BLaER1 treated with 17β-estradiol and CSF1 and Interleukin-3, amounts not matched to agents 10 nM and 100 nM (cell line): ENCODE measurements around the gene ANKMY1.
A peak's percentile ranks its signal among the peaks of the same experiment; 100 is the strongest.

ENCODE experiments used
- H3K27ac ChIP-seq, 11 experiments: shearing (Covaris generic); formaldehyde crosslinking; 2 replicates each; pipeline ENCODE4 v1.8.1; 2022
- H3K27me3 ChIP-seq, 11 experiments: shearing (Covaris generic); formaldehyde crosslinking; 2 replicates each; pipeline ENCODE4 v1.8.1; 2022
- H3K36me3 ChIP-seq, 11 experiments: shearing (Covaris generic); formaldehyde crosslinking; 2 replicates each; pipeline ENCODE4 v1.8.1; 2022
- H3K4me1 ChIP-seq, 10 experiments: shearing (Covaris generic); formaldehyde crosslinking; 2 replicates each; pipeline ENCODE4 v1.8.1; 2022
- H3K4me2 ChIP-seq, 11 experiments: shearing (Covaris generic); formaldehyde crosslinking; 2 replicates each; pipeline ENCODE4 v1.8.1; 2022
- H3K4me3 ChIP-seq, 10 experiments: shearing (Covaris generic); formaldehyde crosslinking; 2 replicates each; pipeline ENCODE4 v1.8.1; 2022
- H3K9ac ChIP-seq, 11 experiments: shearing (Covaris generic); formaldehyde crosslinking; 2 replicates each; pipeline ENCODE4 v1.8.1; 2022
- H3K9me3 ChIP-seq, 11 experiments: shearing (Covaris generic); formaldehyde crosslinking; replicated peaks in 1 of 11; 2 replicates each; pipeline ENCODE4 v1.8.1; 2022
- H4K20me1 ChIP-seq, 11 experiments: shearing (Covaris generic); formaldehyde crosslinking; 2 replicates each; pipeline ENCODE4 v1.8.1; 2022
- Cebpa-rat ChIP-seq, 11 experiments: shearing (Covaris generic); IDR thresholded peaks; 2 replicates each; pipeline ENCODE4 v1.8.1; 2022

ANKMY1 gene

GRCh38 chr2:240473211-240473610 lies 84.6 kb downstream of the ANKMY1 start:
- Histone ChIP-seq H3K4me3 (no peak overlapping the region), H3K4me2 (peak overlapping the region in 2 of 11 experiments; percentile 20 to 35; a peak in 1 of 22 replicates), H3K9me3 (peaks cover 45 to 62% (median 58%) of the 10 kb centered on the region in 11 experiments), H3K27me3 (no peaks in the 10 kb centered on the region), H3K4me1 (peaks cover 42 to 61% (median 49%) of the 10 kb centered on the region in 10 experiments), H3K9ac (no peak overlapping the region), H3K36me3 (peaks cover under 1 to 57% (median 36%) of the 10 kb centered on the region in 11 experiments; a peak in 19 of 22 replicates), H4K20me1 (peaks cover 0 to 28% (median 22%) of the 10 kb centered on the region in 11 experiments; a peak in 15 of 22 replicates), H3K27ac (peak overlapping the region in 5 of 11 experiments; percentile 39 to 62 (median 51); a peak in 9 of 22 replicates)
- TF ChIP-seq Cebpa-rat (IDR thresholded peaks at IDR 0.05) = no peak

GRCh38 chr2:240472078-240472790 lies 85.6 kb downstream of the ANKMY1 start:
- no peak for TF ChIP-seq Cebpa-rat (IDR thresholded peaks at IDR 0.05)
- Histone ChIP-seq H3K27ac (peak overlapping the region in 6 of 11 experiments; percentile 2 to 62 (median 36); a peak in 8 of 22 replicates), H3K4me1 (peaks cover 41 to 66% (median 52%) of the 10 kb centered on the region in 10 experiments), H3K4me3 (no peak overlapping the region), H3K9me3 (peaks cover 36 to 52% (median 50%) of the 10 kb centered on the region in 11 experiments), H3K9ac (no peak overlapping the region), H3K4me2 (peak overlapping the region; percentile 32 to 75 (median 63); a peak in 20 of 22 replicates), H4K20me1 (peaks cover 0 to 37% (median 31%) of the 10 kb centered on the region in 11 experiments; a peak in 16 of 22 replicates), H3K36me3 (peaks cover 0 to 50% (median 36%) of the 10 kb centered on the region in 11 experiments; a peak in 19 of 22 replicates), H3K27me3 (no peaks in the 10 kb centered on the region)

GRCh38 chr2:240469740-240470139 lies 88.0 kb downstream of the ANKMY1 start:
- H3K9me3 ChIP-seq = peaks cover 15 to 32% (median 28%) of the 10 kb centered on the region in 11 experiments
- H3K4me3 ChIP-seq = no peak overlapping the region
- peaks cover 0 to 62% (median 45%) of the 10 kb centered on the region in 11 experiments; a peak in 19 of 22 replicates for H4K20me1 ChIP-seq
- no peak for TF ChIP-seq Cebpa-rat (IDR thresholded peaks at IDR 0.05)
- H3K9ac ChIP-seq = no peak overlapping the region
- no peak overlapping the region for H3K27ac ChIP-seq
- no peak overlapping the region for H3K4me2 ChIP-seq
- H3K36me3 ChIP-seq = peaks cover 0 to 41% (median 24%) of the 10 kb centered on the region in 11 experiments; a peak in 18 of 22 replicates
- H3K4me1 ChIP-seq = peaks cover 53 to 87% (median 76%) of the 10 kb centered on the region in 10 experiments
- H3K27me3 ChIP-seq = no peaks in the 10 kb centered on the region

GRCh38 chr2:240469239-240469636 lies 88.5 kb downstream of the ANKMY1 start:
- Histone ChIP-seq H3K9ac (no peak overlapping the region), H3K36me3 (peaks cover 0 to 39% (median 21%) of the 10 kb centered on the region in 11 experiments; a peak in 16 of 22 replicates), H3K27ac (no peak overlapping the region), H4K20me1 (peaks cover 0 to 63% (median 45%) of the 10 kb centered on the region in 11 experiments; a peak in 19 of 22 replicates), H3K4me2 (peak overlapping the region in 8 of 11 experiments; percentile 12 to 97 (median 80); a peak in 13 of 22 replicates), H3K27me3 (no peaks in the 10 kb centered on the region), H3K9me3 (peaks cover 13 to 27% (median 23%) of the 10 kb centered on the region in 11 experiments), H3K4me3 (no peak overlapping the region), H3K4me1 (peaks cover 51 to 85% (median 76%) of the 10 kb centered on the region in 10 experiments)
- no peak for TF ChIP-seq Cebpa-rat (IDR thresholded peaks at IDR 0.05)

GRCh38 chr2:240468303-240469238 lies 89.2 kb downstream of the ANKMY1 start:
- Histone ChIP-seq H3K4me1 (peaks cover 44 to 80% (median 74%) of the 10 kb centered on the region in 10 experiments), H3K4me2 (peak overlapping the region in 8 of 11 experiments; percentile 50 to 97 (median 80); a peak in 15 of 22 replicates), H3K27me3 (no peaks in the 10 kb centered on the region), H3K27ac (peak overlapping the region in 1 of 11 experiments; percentile 28; a peak in 1 of 22 replicates), H3K36me3 (peaks cover 0 to 37% (median 17%) of the 10 kb centered on the region in 11 experiments; a peak in 15 of 22 replicates), H3K9ac (0 out of 22 replicates have a peak overlapping the region, but pooled peaks of 2 of the 11 experiments have one; percentile 17 to 73), H3K4me3 (no peak overlapping the region), H3K9me3 (peaks cover 11 to 20% (median 16%) of the 10 kb centered on the region in 11 experiments), H4K20me1 (peaks cover 0 to 69% (median 45%) of the 10 kb centered on the region in 11 experiments; a peak in 19 of 22 replicates)
- no peak for TF ChIP-seq Cebpa-rat (IDR thresholded peaks at IDR 0.05)

- TF ChIP-seq Cebpa-rat (IDR thresholded peaks at IDR 0.05) = no peak
- peak overlapping the region in 3 of 11 experiments; percentile 73; a peak in 3 of 22 replicates for H3K9ac ChIP-seq
- peaks cover 0 to 77% (median 45%) of the 10 kb centered on the region in 11 experiments; a peak in 19 of 22 replicates for H4K20me1 ChIP-seq
- H3K27ac ChIP-seq = peak overlapping the region in 2 of 11 experiments; percentile 11 to 28; a peak in 3 of 22 replicates
- H3K36me3 ChIP-seq = peaks cover 0 to 35% (median 13%) of the 10 kb centered on the region in 11 experiments; a peak in 15 of 22 replicates
- H3K27me3 ChIP-seq = no peaks in the 10 kb centered on the region
- H3K9me3 ChIP-seq = peaks cover 3 to 13% (median 9%) of the 10 kb centered on the region in 11 experiments; a peak in 20 of 22 replicates
- peak overlapping the region in 8 of 11 experiments; percentile 50 to 97 (median 80); a peak in 16 of 22 replicates for H3K4me2 ChIP-seq
- H3K4me1 ChIP-seq = peaks cover 42 to 80% (median 74%) of the 10 kb centered on the region in 10 experiments
- H3K4me3 ChIP-seq = no peak overlapping the region
These were observed 90.0 kb downstream of the ANKMY1 start for GRCh38 chr2:240467659-240468302.

GRCh38 chr2:240467149-240467642 lies 90.6 kb downstream of the ANKMY1 start:
- Histone ChIP-seq H3K36me3 (peaks cover 0 to 29% (median 8%) of the 10 kb centered on the region in 11 experiments; a peak in 12 of 22 replicates), H3K9ac (peak overlapping the region in 8 of 11 experiments; percentile 39 to 73 (median 62); a peak in 12 of 22 replicates), H3K4me3 (no peak overlapping the region), H3K9me3 (peaks cover 0 to 7% (median 3%) of the 10 kb centered on the region in 11 experiments; a peak in 14 of 22 replicates), H3K27me3 (no peaks in the 10 kb centered on the region), H3K4me2 (peak overlapping the region; percentile 23 to 97 (median 76); a peak in 19 of 22 replicates), H3K4me1 (peaks cover 36 to 79% (median 72%) of the 10 kb centered on the region in 10 experiments), H3K27ac (peak overlapping the region in 6 of 11 experiments; percentile 49 to 62 (median 52); a peak in 8 of 22 replicates), H4K20me1 (peaks cover 0 to 83% (median 45%) of the 10 kb centered on the region in 11 experiments; a peak in 19 of 22 replicates)
- TF ChIP-seq Cebpa-rat (IDR thresholded peaks at IDR 0.05) = no peak
